HCT116 (cell line): ENCODE results near the gene PFN3.

ENCODE experiments used
- CTCF ChIP-seq, 3 experiments: fragments of 200-600 bp in 1 of 3; sonication (generic) in 1 of 3; IDR thresholded peaks in 2 of 3; conservative IDR thresholded peaks in 1 of 3; 2 replicates each; pipeline ENCODE4 v1.5.1; 2012 to 2017; ENCODE audit warnings: low read depth in 2 of 3, low read length in 2 of 3, antibody characterized with exemption in 1 of 3, borderline replicate concordance in 1 of 3, control low read depth in 1 of 3, mild to moderate bottlenecking in 1 of 3, mixed read lengths in 1 of 3, mixed run types in 1 of 3, moderate library complexity in 1 of 3; ENCODE audit not compliant: insufficient read depth in 1 of 3
- FOSL1 ChIP-seq: IDR thresholded peaks from 2 replicates; pipeline ENCODE4 v1.6.1; 2012; ENCODE audit warnings: low read depth
- JUND ChIP-seq: IDR thresholded peaks from 2 replicates; pipeline ENCODE4 v1.6.1; 2012
- SIN3A ChIP-seq: IDR thresholded peaks from 2 replicates; pipeline ENCODE4 v1.6.1; 2012; ENCODE audit warnings: low read depth
- SP1 ChIP-seq: IDR thresholded peaks from 2 replicates; pipeline ENCODE4 v1.6.1; 2012; ENCODE audit warnings: low read depth

GRCh38 chr5:177369645-177370440 lies 30.6 kb downstream of the PFN3 start:
- TF ChIP-seq CTCF (IDR thresholded peaks at IDR 0.05 in 2 of 3, conservative IDR thresholded peaks at IDR 0.05 in 1 of 3; ENCODE audit: borderline replicate concordance in 1 of 3, insufficient read depth in 1 of 3, low read depth in 2 of 3, low read length in 2 of 3), result no peak
- TF ChIP-seq SIN3A, result no peak
- TF ChIP-seq JUND, result no peak
- TF ChIP-seq SP1, result no peak
- TF ChIP-seq FOSL1, result no peak
